Kidney epithelial cell (primary cell): ENCODE data around the gene DEK. TPM values are rescaled to one million over a fixed set of nuclear protein-coding genes. Genes with fewer than 3 reads are reported as not detected.

Experiments used
- DNase-seq: peaks from one replicate; pipeline ENCODE4 v3.0.0-alpha.2; 2010; ENCODE audit warnings: low read depth
- H3K27me3 ChIP-seq: 2 replicates; pipeline ENCODE4 v1.6.0; 2011; ENCODE audit warnings: low read length; ENCODE audit not compliant: control insufficient read depth, insufficient read depth
- H3K36me3 ChIP-seq: 2 replicates; pipeline ENCODE4 v1.5.1; 2011; ENCODE audit warnings: low read length; ENCODE audit not compliant: control insufficient read depth, insufficient read depth
- H3K4me3 ChIP-seq: 2 replicates; pipeline ENCODE4 v1.5.1; 2011; ENCODE audit warnings: low read depth, mild to moderate bottlenecking, control low read depth, low read length
- total RNA-seq: library from RNA; depleted of rRNA; stranded (reverse); fragments of >200 nt; gene quantifications from 2 replicates; pipeline ENCODE4 v1.2.3, GENCODE V29; 2015
- TF ChIP-seq, protein P1 (sequence below): IDR thresholded peaks from 2 replicates; pipeline ENCODE4 v1.5.1; 2011; ENCODE audit warnings: mild to moderate bottlenecking, moderate library complexity, low read length, control low read depth, inconsistent platforms; ENCODE audit not compliant: insufficient read depth, poor library complexity, severe bottlenecking

DEK gene
- total RNA-seq, 1 donor from 2014 or later, result 89.4 TPM

DNA sequence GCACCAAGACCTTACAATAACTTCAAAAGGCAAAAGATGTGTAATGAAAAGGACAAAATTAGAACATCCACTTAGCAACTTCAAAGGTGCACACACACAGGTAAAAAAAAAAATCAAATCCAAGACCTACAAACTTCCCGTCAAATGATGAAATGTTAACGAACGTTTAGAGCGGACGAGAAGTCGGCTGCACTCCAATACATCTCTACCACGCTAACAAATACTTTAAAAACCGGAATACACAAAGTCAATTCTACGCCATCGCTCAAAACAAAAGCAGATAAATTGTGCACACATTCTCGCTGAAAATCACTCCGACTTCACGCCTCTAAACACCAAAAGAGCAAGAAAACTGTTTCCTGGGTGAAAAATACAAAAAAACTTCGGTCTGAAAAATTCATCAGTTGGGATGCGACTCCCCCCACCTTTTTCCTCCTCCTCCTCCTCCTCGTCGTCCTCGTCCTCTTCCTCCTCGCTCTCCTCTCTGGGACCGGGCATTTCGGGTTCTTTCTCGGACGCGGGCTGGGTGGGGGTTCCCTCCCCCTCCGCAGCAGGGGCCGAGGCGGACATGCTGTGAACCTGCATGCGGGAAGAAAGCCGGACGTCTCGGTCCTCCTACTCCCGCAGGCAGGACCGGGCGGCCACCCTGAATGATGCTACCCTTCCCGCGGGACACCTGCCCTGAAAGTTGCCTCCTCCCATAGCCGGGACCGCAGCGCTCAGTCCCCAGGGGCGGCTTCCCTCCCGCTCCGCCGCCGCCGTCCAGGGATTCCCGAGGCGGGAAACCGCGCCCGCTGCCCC is 712 bp downstream of the DEK start:
- Histone ChIP-seq H3K27me3 (no peaks in the 10 kb centered on the region), H3K36me3 (no peaks in the 10 kb centered on the region), H3K4me3 (peak overlapping the region; percentile 80)
- no peak for DNase-seq
- TF ChIP-seq, protein P1, sequence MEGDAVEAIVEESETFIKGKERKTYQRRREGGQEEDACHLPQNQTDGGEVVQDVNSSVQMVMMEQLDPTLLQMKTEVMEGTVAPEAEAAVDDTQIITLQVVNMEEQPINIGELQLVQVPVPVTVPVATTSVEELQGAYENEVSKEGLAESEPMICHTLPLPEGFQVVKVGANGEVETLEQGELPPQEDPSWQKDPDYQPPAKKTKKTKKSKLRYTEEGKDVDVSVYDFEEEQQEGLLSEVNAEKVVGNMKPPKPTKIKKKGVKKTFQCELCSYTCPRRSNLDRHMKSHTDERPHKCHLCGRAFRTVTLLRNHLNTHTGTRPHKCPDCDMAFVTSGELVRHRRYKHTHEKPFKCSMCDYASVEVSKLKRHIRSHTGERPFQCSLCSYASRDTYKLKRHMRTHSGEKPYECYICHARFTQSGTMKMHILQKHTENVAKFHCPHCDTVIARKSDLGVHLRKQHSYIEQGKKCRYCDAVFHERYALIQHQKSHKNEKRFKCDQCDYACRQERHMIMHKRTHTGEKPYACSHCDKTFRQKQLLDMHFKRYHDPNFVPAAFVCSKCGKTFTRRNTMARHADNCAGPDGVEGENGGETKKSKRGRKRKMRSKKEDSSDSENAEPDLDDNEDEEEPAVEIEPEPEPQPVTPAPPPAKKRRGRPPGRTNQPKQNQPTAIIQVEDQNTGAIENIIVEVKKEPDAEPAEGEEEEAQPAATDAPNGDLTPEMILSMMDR, result no peak

DNA sequence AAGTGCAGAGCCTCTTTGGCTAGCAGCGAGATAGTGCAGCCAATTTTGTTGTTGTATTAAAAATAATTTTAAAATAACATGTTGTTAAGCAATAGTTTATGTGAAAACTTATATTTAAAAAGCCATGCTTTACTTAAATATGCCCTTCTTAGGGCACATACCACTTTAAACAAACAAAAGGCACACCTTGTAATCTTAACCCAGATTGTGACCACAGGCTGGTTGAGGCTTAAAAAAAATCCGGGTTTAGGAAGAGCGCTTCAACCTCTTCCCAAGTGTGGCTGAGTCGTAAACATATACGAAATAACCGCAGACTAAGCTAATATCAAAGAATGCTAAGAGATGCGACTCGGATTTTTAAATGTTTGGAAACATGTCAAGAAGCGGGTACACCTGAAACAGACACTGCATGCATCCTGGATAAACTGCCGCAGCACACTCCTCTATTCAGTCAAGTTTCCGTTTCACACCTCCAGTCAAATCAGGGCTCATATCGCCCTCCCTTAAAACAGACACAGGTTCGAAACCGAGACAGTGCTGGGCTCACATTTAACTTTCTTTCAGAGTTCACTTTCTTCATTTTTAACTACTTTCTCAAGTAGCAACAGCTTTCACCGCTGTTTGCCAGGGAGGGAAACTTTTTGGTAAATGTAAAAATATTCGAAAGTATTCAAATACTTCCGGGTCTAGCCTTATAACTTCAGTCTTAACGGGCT is 1.5 kb downstream of the DEK start:
- peak overlapping the region; percentile 80 for H3K4me3 ChIP-seq
- no peaks in the 10 kb centered on the region for H3K36me3 ChIP-seq
- TF ChIP-seq, protein P1, result no peak
- DNase-seq, result no peak
- no peaks in the 10 kb centered on the region for H3K27me3 ChIP-seq

DNA sequence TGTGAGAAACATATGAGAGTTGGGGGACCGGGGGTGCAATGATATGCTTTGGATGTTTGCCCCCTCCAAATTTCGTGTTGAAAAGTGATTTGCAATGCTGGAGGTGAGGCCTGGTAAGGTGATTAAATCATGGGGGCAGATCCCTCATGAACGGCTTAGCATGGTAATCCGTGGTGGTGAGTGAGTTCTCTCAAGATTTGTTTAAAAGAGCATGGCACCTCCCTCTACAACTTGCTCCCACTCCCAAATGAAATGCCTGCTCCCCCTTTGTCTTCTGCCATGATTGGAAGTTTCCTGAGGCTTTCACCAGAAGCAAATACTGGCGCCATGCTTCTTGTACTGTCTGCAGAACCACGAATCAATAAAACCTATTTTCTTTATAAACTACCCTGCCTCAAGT is 2.5 kb downstream of the DEK start:
- no peaks in the 10 kb centered on the region for H3K36me3 ChIP-seq
- TF ChIP-seq, protein P1, result no peak
- DNase-seq, result no peak
- no peaks in the 10 kb centered on the region for H3K27me3 ChIP-seq
- no peak overlapping the region for H3K4me3 ChIP-seq

DNA sequence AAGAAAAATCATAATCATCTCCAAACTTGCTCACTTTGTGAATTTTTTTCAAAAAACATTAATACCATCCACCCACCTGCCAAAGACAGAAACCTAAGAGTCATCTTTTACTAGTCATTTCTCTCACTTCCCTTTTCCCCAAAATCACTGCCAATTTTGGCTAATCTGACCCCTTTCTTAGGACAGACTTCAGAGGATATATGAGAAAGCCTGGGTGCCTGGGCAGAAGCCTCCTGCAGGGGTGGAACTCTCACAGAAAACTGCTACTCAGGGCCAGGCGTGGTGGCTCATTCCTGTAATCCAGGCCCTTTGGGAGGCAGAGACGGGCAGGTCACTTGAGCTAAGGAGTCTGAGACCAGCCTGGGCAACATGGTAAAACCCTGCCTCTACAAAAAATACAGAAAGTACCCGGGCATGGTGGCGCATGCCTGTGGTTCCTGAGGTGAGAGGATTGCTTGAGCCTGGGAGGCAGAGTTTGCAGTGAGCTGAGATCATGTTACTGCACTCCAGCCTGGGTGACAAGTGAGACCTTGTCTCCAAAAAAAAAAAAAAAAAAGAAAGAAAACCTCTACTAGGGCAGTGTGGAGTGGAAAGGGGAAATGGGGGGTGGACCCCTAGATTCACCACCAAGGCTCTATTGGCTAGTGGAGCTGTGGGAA is 3.8 kb downstream of the DEK start:
- Histone ChIP-seq H3K36me3 (no peaks in the 10 kb centered on the region), H3K27me3 (no peaks in the 10 kb centered on the region), H3K4me3 (no peak overlapping the region)
- DNase-seq, result peak; percentile 43
- TF ChIP-seq, protein P1, result no peak

DNA sequence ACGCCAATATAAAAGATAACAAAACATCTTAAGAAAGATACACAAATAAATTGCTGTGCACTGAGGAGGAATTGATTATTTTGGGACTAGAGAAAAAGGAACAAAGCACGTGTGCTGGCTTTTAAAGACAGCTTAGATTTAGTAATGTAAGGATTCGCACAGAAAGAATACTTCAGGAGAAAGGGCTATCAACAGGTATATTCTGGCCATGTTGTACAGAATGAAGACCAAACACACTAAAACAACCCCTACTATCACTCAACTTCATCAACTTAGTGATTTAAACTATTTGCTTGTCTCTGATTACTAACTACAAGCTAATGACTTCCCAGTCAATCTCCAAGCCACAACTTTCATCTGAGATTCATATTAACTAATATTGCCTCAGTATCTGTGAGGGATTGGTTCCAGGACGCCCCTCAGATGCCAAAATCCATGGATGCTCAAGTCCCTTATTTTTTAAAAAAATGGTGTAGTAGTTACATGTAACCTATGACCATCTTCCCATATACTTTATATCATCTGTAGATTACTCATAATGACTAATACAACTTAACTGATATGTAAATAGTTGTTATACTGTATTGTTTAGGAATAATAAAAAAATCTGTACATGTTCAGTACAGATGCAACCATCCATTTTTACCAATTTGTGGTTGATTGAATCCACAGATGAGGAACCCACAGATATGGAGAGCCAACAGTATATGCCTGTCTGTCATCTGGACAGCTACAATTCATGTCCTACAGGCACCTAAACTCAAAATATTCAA is 4.5 kb downstream of the DEK start:
- Histone ChIP-seq H3K36me3 (no peaks in the 10 kb centered on the region), H3K4me3 (no peak overlapping the region), H3K27me3 (no peaks in the 10 kb centered on the region)
- no peak for DNase-seq
- TF ChIP-seq, protein P1, result no peak
